HL-60 (cell line): Measurements from ENCODE around the gene DHRSX.

Source experiments
- DNase-seq, 2 experiments: peaks; one replicate each; pipeline ENCODE4 v3.0.0-alpha.2; 2010 to 2020; ENCODE audit warnings: low read depth in 1 of 2, low spot score in 1 of 2
- H3K27ac ChIP-seq: fragments of 250-450 bp; sonication (Bioruptor Pico); replicated peaks from 2 replicates; pipeline ENCODE4 v1.5.1; 2020; ENCODE audit warnings: mild to moderate bottlenecking, moderate library complexity
- H3K27me3 ChIP-seq: fragments of 250-450 bp; sonication (Bioruptor Pico); 2 replicates; pipeline ENCODE4 v1.5.1; 2021; ENCODE audit warnings: mild to moderate bottlenecking, moderate library complexity; ENCODE audit not compliant: insufficient read depth, poor library complexity, severe bottlenecking
- H3K4me3 ChIP-seq: replicated peaks from 2 replicates; pipeline ENCODE4 v1.5.1; 2011; ENCODE audit warnings: mild to moderate bottlenecking, control low read depth, low read length; ENCODE audit not compliant: insufficient read depth
- GABPA ChIP-seq: IDR thresholded peaks from 2 replicates; pipeline ENCODE4 v1.6.1; 2012; ENCODE audit warnings: low read depth
- POLR2AphosphoS5 ChIP-seq: IDR thresholded peaks from 2 replicates; pipeline ENCODE4 v1.6.1; 2012; ENCODE audit warnings: low read depth
- SPI1 ChIP-seq: IDR thresholded peaks from 2 replicates; pipeline ENCODE4 v1.6.1; 2012; ENCODE audit warnings: low read depth, mild to moderate bottlenecking, borderline replicate concordance
- TF ChIP-seq, protein P1 (sequence below): IDR thresholded peaks from 2 replicates; pipeline ENCODE4 v1.6.1; 2012; ENCODE audit warnings: low read depth; ENCODE audit not compliant: insufficient replicate concordance
- TF ChIP-seq, protein P2 (sequence below): IDR thresholded peaks from one replicate; pipeline ENCODE4 v1.5.1; 2011; ENCODE audit warnings: low read length, control low read depth, inconsistent platforms; ENCODE audit not compliant: insufficient read depth

Gene DHRSX

DNA sequence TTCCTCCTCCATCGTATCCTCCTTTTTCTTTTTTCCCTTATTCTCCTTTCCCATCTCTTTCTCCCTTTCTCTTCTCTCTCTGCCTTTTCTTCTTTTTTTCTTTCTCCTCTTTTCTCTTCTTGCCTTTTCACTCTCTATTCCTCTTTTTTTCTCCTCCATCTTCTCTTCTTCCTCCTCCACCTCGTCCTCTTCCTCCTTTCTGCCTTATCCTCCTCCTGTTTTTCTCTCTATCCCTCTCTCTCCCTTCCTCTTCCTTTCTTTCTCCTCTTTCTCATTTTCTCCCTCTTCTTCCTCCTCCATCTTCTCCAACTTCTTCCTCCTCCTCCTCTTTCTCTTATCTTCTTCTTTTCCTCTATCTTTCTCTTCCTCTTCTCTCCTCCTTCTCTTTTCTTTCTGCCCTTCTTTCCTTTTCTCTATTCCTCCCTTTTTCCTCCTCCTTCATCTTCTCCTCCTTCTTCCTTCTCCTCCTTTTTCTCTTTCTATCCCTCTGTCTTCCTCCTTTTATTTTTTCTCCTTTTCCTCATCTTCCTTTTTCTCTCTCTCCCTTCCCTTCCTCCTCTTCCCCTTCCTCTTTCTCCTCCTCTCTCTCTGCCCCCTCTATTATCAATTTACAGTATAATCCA is 269.1 kb downstream of the DHRSX start:
- DNase-seq = no peak
- no peak overlapping the region for H3K4me3 ChIP-seq
- TF ChIP-seq, protein P1, sequence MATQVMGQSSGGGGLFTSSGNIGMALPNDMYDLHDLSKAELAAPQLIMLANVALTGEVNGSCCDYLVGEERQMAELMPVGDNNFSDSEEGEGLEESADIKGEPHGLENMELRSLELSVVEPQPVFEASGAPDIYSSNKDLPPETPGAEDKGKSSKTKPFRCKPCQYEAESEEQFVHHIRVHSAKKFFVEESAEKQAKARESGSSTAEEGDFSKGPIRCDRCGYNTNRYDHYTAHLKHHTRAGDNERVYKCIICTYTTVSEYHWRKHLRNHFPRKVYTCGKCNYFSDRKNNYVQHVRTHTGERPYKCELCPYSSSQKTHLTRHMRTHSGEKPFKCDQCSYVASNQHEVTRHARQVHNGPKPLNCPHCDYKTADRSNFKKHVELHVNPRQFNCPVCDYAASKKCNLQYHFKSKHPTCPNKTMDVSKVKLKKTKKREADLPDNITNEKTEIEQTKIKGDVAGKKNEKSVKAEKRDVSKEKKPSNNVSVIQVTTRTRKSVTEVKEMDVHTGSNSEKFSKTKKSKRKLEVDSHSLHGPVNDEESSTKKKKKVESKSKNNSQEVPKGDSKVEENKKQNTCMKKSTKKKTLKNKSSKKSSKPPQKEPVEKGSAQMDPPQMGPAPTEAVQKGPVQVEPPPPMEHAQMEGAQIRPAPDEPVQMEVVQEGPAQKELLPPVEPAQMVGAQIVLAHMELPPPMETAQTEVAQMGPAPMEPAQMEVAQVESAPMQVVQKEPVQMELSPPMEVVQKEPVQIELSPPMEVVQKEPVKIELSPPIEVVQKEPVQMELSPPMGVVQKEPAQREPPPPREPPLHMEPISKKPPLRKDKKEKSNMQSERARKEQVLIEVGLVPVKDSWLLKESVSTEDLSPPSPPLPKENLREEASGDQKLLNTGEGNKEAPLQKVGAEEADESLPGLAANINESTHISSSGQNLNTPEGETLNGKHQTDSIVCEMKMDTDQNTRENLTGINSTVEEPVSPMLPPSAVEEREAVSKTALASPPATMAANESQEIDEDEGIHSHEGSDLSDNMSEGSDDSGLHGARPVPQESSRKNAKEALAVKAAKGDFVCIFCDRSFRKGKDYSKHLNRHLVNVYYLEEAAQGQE = no peak
- TF ChIP-seq GABPA (no peak), POLR2AphosphoS5 (no peak), SPI1 (no peak)
- TF ChIP-seq, protein P2, sequence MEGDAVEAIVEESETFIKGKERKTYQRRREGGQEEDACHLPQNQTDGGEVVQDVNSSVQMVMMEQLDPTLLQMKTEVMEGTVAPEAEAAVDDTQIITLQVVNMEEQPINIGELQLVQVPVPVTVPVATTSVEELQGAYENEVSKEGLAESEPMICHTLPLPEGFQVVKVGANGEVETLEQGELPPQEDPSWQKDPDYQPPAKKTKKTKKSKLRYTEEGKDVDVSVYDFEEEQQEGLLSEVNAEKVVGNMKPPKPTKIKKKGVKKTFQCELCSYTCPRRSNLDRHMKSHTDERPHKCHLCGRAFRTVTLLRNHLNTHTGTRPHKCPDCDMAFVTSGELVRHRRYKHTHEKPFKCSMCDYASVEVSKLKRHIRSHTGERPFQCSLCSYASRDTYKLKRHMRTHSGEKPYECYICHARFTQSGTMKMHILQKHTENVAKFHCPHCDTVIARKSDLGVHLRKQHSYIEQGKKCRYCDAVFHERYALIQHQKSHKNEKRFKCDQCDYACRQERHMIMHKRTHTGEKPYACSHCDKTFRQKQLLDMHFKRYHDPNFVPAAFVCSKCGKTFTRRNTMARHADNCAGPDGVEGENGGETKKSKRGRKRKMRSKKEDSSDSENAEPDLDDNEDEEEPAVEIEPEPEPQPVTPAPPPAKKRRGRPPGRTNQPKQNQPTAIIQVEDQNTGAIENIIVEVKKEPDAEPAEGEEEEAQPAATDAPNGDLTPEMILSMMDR = no peak
- no peak overlapping the region for H3K27ac ChIP-seq
- no peaks in the 10 kb centered on the region for H3K27me3 ChIP-seq

DNA sequence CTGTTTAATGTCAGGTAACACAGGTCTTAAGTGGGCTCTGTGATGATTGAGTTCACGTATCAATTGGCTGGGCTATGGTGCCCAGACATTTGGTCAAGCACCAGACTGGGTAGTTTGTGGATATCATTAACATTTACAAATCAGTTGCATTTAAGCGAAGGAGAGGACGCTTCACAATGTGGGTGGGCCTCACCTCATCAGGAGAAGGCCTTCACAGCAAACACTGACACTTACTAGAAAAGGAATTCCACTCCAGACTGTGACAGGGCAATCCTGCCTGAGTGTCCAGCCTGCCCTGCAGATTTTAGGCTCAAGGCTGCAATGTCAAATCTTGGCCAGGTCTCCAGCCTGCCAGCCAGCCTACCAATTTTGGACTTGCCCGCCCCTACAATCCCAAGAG is 270.3 kb downstream of the DHRSX start:
- TF ChIP-seq POLR2AphosphoS5 (no peak), GABPA (no peak), SPI1 (no peak)
- TF ChIP-seq, protein P1 = no peak
- TF ChIP-seq, protein P2 = no peak
- no peak overlapping the region for H3K4me3 ChIP-seq
- H3K27me3 ChIP-seq = no peaks in the 10 kb centered on the region
- H3K27ac ChIP-seq = no peak overlapping the region
- DNase-seq = no peak

DNA sequence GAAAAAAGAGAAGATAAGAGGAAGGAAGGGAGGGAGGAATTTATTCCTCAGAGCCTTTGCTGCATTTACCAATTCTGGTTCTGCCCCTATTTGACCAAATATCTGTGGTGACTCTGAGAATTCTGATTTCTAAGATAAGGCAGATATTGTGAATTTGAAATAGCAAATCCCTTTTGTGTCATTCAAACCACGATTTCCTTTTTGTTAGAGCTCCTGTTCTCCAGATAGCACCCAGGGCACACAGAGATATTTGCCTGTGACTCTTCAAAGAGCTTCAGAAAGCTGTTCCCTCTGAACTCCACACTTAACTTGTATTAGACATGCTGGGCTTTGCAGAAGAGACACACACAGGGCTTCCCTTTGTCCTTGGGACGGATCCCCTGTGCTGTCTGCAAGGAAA is 272.2 kb downstream of the DHRSX start:
- TF ChIP-seq, protein P1 = no peak
- TF ChIP-seq POLR2AphosphoS5 = no peak
- TF ChIP-seq SPI1 = no peak
- TF ChIP-seq, protein P2 = no peak
- no peak for TF ChIP-seq GABPA
- H3K27me3 ChIP-seq = no peaks in the 10 kb centered on the region
- H3K4me3 ChIP-seq = no peak overlapping the region
- no peak for DNase-seq
- H3K27ac ChIP-seq = no peak overlapping the region
